Subcutaneous abdominal adipose tissue (tissue), 5 donors: ENCODE results near the gene KLHL30.
A peak's percentile ranks its signal among the peaks of the same experiment; 100 is the strongest.

Experiments used
- H3K27ac ChIP-seq: one replicate; pipeline ENCODE4 v1.7.0; 2013; ENCODE audit warnings: low read depth, mild to moderate bottlenecking, inconsistent platforms, low read length, moderate library complexity
- H3K27me3 ChIP-seq, 5 donors: one replicate each; pipeline ENCODE4 v1.7.0; 2013; ENCODE audit warnings: low read length in 5 of 5, inconsistent platforms in 1 of 5; ENCODE audit not compliant: control insufficient read depth in 5 of 5, insufficient read depth in 4 of 5
- H3K36me3 ChIP-seq, 5 donors: one replicate each; pipeline ENCODE4 v1.7.0; 2013; ENCODE audit warnings: low read length in 5 of 5; ENCODE audit not compliant: control insufficient read depth in 5 of 5, insufficient read depth in 5 of 5
- H3K4me1 ChIP-seq, 5 donors: one replicate each; pipeline ENCODE4 v1.7.0; 2013; ENCODE audit warnings: low read length in 5 of 5, mild to moderate bottlenecking in 3 of 5, moderate library complexity in 1 of 5; ENCODE audit not compliant: control insufficient read depth in 5 of 5, insufficient read depth in 5 of 5
- H3K4me3 ChIP-seq, 5 donors: one replicate each; pipeline ENCODE4 v1.7.0; 2013; ENCODE audit warnings: low read length in 5 of 5, low read depth in 1 of 5
- H3K9ac ChIP-seq, 5 donors: one replicate each; pipeline ENCODE4 v1.7.0; 2013; ENCODE audit warnings: low read length in 5 of 5, mild to moderate bottlenecking in 4 of 5, moderate library complexity in 3 of 5
- H3K9me3 ChIP-seq, 5 donors: one replicate each; pipeline ENCODE4 v1.7.0; 2013; ENCODE audit warnings: low read length in 5 of 5; ENCODE audit not compliant: control insufficient read depth in 5 of 5
- donor health status: healthy.
- donor health status: healthy.
- donor health status: healthy.
- donor health status: healthy.
- donor health status: healthy.

Gene KLHL30

DNA sequence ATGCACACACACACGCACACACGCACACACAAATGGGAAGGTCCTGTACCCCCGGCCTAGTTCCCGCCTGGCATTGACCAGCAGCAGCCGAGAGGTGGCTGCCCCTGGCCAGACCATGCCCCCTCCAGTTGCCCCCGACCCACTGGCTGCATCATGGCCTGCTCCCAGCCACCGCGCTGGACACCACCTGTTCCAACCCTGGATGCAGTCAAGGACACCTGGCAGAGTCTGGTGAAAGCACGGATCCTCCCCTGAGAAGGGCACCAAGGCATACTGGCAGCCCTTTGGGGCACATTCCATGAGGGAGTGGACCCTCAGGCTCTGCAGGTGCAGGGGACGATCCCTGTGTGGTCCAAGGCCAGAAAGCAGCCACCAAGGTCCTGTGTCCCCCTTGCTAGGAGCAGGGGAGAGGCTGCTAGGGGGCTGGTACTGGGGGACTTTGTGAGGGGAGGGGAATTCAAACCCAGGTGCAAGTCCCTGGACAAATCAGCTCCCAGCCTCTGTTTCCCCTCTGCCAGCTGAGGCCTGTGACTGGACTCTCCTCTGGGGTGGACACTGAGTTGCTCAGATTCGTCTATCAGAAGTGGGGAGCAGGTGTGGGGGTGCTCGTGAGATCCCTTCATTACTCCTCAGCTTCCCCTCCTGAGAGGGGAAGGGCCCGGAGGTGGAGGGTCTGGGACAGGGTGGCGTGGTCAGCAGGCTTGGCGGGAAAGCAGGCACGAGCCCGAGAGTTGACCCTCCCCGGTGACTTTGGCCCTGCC, 34.8 kb upstream of the KLHL30 start:
- peaks cover 0 to 23% (median 4%) of the 10 kb centered on the region in 5 donors for H3K4me1 ChIP-seq
- H3K9ac ChIP-seq, result no peak overlapping the region
- H3K27me3 ChIP-seq, result peaks cover 11 to 19% (median 16%) of the 10 kb centered on the region in 5 donors
- no peak overlapping the region for H3K4me3 ChIP-seq
- H3K36me3 ChIP-seq, result no peaks in the 10 kb centered on the region
- H3K9me3 ChIP-seq, result no peaks in the 10 kb centered on the region
- no peak overlapping the region for H3K27ac ChIP-seq

DNA sequence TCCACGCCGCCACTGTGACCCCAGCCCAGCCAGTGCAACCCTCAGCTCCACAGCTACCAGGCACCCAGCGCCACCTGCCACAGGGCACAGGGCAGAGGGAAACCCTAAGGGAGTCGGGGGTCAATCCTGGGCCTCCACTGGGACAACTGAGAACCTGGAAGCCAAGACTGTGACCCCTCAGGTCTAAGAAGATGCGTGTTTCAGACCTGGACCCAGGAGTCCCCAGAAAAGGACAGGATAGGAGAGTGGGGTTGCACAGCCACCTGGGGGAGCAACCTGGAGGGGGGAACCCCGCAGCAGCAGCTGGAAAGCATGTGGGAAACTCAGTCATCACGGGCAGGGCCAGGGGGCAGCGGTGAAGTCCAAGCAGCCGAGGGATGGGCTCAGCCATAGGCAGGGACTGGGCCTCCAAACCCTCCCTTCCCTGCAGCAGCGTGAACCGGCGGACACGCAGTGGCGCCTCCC, 34.2 kb upstream of the KLHL30 start:
- Histone ChIP-seq H3K4me1 (peaks cover 0 to 19% (median 4%) of the 10 kb centered on the region in 5 donors), H3K4me3 (no peak overlapping the region), H3K27me3 (peaks cover 11 to 19% (median 16%) of the 10 kb centered on the region in 5 donors), H3K27ac (no peak overlapping the region), H3K9me3 (no peaks in the 10 kb centered on the region), H3K36me3 (no peaks in the 10 kb centered on the region), H3K9ac (no peak overlapping the region)

- no peak overlapping the region for H3K27ac ChIP-seq
- no peaks in the 10 kb centered on the region for H3K9me3 ChIP-seq
- H3K9ac ChIP-seq, result no peak overlapping the region
- peaks cover 11 to 19% (median 16%) of the 10 kb centered on the region in 5 donors for H3K27me3 ChIP-seq
- no peak overlapping the region for H3K4me3 ChIP-seq
- no peaks in the 10 kb centered on the region for H3K36me3 ChIP-seq
- peaks cover 0 to 14% (median 4%) of the 10 kb centered on the region in 5 donors for H3K4me1 ChIP-seq
These were observed 33.6 kb upstream of the KLHL30 start for GRCh38 chr2:238104691-238105371.

- no peak overlapping the region for H3K4me3 ChIP-seq
- H3K27ac ChIP-seq, result no peak overlapping the region
- peaks cover 11 to 19% (median 16%) of the 10 kb centered on the region in 5 donors for H3K27me3 ChIP-seq
- no peaks in the 10 kb centered on the region for H3K36me3 ChIP-seq
- peaks cover 0 to 13% (median 4%) of the 10 kb centered on the region in 5 donors for H3K4me1 ChIP-seq
- H3K9ac ChIP-seq, result no peak overlapping the region
- H3K9me3 ChIP-seq, result no peaks in the 10 kb centered on the region
These were observed 32.7 kb upstream of the KLHL30 start for GRCh38 chr2:238105506-238106338.

DNA sequence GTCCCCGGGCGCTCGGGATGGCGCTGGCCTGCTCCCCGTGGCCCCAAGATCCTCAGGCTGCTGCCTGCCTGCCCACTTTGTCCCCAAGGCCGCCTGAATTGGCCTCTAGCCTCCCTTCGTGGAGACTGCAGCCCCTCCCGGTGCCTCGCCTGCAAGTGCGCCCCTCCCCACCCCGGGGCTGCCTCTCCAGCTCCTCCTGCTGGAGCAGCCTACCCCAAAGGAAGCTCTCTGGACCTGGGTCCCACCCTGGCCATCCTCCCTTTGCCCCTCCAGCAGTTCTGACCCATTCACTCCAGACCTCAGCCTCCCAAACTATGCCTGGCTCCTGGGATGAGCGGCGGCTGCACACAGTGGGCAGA, 32.1 kb upstream of the KLHL30 start:
- Histone ChIP-seq H3K4me3 (no peak overlapping the region), H3K4me1 (peaks cover 0 to 13% (median 4%) of the 10 kb centered on the region in 5 donors), H3K27me3 (peaks cover 11 to 19% (median 16%) of the 10 kb centered on the region in 5 donors), H3K9ac (no peak overlapping the region), H3K9me3 (no peaks in the 10 kb centered on the region), H3K27ac (no peak overlapping the region), H3K36me3 (no peaks in the 10 kb centered on the region)

GRCh38 chr2:238106698-238107524, 31.6 kb upstream of the KLHL30 start:
- Histone ChIP-seq H3K9me3 (no peaks in the 10 kb centered on the region), H3K27me3 (peaks cover 11 to 19% (median 16%) of the 10 kb centered on the region in 5 donors), H3K4me1 (peaks cover 0 to 13% (median 4%) of the 10 kb centered on the region in 5 donors), H3K9ac (no peak overlapping the region), H3K4me3 (peak overlapping the region in 2 of 5 donors; percentile 2 to 13), H3K27ac (no peak overlapping the region), H3K36me3 (no peaks in the 10 kb centered on the region)

DNA sequence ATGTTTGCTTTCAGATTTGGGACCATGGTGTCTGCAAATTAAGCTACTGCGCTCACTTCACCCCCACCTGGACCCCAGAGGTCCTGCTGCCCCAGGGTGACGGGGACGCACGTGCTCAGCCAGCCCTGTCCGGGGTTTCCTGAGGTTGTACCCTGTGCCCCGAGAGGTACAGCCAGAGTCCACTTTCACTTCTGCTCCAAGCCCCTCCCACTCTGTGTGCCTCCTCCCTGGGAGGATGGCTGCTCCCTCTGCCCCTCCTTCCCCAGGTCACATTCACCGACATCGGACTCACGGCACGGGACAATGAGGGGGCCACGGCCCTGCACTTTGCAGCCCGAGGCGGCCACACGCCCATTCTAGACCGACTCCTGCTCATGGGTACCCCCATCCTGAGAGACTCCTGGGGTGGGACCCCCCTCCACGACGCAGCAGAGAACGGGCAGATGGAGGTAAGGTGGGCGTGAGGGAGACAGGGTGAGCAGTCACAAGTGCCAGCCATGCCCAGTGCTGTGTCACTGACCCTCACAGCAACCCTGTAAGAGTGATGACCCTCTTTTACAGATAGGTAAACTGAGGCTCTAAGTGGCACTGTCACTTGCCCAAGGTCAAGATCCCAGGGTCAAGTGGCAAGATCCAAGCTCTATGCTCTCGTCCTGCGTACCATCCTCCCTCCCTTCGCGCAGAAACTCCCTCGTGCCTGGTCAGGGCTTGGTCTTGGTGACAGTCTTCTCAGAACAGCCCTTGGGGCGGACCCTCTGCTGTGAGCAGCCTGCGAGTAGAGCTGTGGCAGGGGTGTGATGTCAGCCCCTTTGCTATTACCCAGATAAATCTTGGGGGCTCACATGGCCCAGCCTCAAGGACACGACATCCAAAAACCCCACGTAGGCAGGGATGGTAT, 30.7 kb upstream of the KLHL30 start:
- Histone ChIP-seq H3K27me3 (peaks cover 11 to 18% (median 14%) of the 10 kb centered on the region in 5 donors), H3K4me1 (peaks cover 0 to 13% (median 4%) of the 10 kb centered on the region in 5 donors), H3K27ac (no peak overlapping the region), H3K9ac (no peak overlapping the region), H3K9me3 (peaks cover 0 to 3% (median 1%) of the 10 kb centered on the region in 5 donors), H3K4me3 (peak overlapping the region in 2 of 5 donors; percentile 2 to 13), H3K36me3 (no peaks in the 10 kb centered on the region)

- Histone ChIP-seq H3K36me3 (no peaks in the 10 kb centered on the region), H3K27ac (no peak overlapping the region), H3K4me1 (peaks cover 0 to 13% (median 4%) of the 10 kb centered on the region in 5 donors), H3K9me3 (peaks cover 0 to 7% (median 5%) of the 10 kb centered on the region in 5 donors), H3K4me3 (no peak overlapping the region), H3K9ac (no peak overlapping the region), H3K27me3 (peaks cover 11 to 16% (median 14%) of the 10 kb centered on the region in 5 donors)
These were observed 29.9 kb upstream of the KLHL30 start for GRCh38 chr2:238108423-238109183.
